SK-N-SH treated with all-trans-retinoic acid at 6 μM for 48 hours (cell line): ENCODE measurements around the gene CMTM3.

Experiments used
- ATAC-seq: fragments of 200-7000 bp; cut with Tn5 transposase; 3 replicates; pipeline ENCODE4 v1.9.1; 2020; ENCODE audit warnings: mild to moderate bottlenecking, moderate library complexity
- ARNTL ChIP-seq: fragments of 450-650 bp; formaldehyde crosslinking; IDR thresholded peaks from 2 replicates; pipeline ENCODE4 v1.5.0; 2020; ENCODE audit warnings: low read depth, mild to moderate bottlenecking, moderate library complexity, borderline replicate concordance
- CREB5 ChIP-seq: fragments of 250-450 bp; sonication (Bioruptor Pico); IDR thresholded peaks from 2 replicates; pipeline ENCODE4 v1.5.1; 2020; ENCODE audit warnings: low read depth, mild to moderate bottlenecking, moderate library complexity
- CSDC2 ChIP-seq: fragments of 250-450 bp; sonication (Bioruptor Pico); IDR thresholded peaks from 2 replicates; pipeline ENCODE4 v1.5.0; 2020; ENCODE audit warnings: mild to moderate bottlenecking, moderate library complexity
- CSRNP3 ChIP-seq: fragments of 250-450 bp; sonication (Bioruptor Pico); IDR thresholded peaks from 2 replicates; pipeline ENCODE4 v1.5.1; 2021; ENCODE audit warnings: mild to moderate bottlenecking, moderate library complexity
- ESRRG ChIP-seq: fragments of 250-450 bp; sonication (Bioruptor Pico); IDR thresholded peaks from 2 replicates; pipeline ENCODE4 v1.6.1; 2021; ENCODE audit warnings: mild to moderate bottlenecking
- GLIS3 ChIP-seq: fragments of 250-450 bp; sonication (Bioruptor Pico); IDR thresholded peaks from 2 replicates; pipeline ENCODE4 v1.5.0; 2020; ENCODE audit warnings: mild to moderate bottlenecking, moderate library complexity
- ISL1 ChIP-seq: fragments of 250-450 bp; sonication (Bioruptor Pico); IDR thresholded peaks from 2 replicates; pipeline ENCODE4 v2.1.2; 2022; ENCODE audit warnings: mild to moderate bottlenecking, moderate library complexity
- OSR1 ChIP-seq: fragments of 250-450 bp; sonication (Bioruptor Pico); IDR thresholded peaks from 2 replicates; pipeline ENCODE4 v1.8.0; 2022; ENCODE audit warnings: moderate library complexity, mild to moderate bottlenecking, inconsistent platforms
- PATZ1 ChIP-seq: fragments of 250-450 bp; sonication (Bioruptor Pico); IDR thresholded peaks from 2 replicates; pipeline ENCODE4 v1.8.0; 2020; ENCODE audit warnings: mild to moderate bottlenecking, moderate library complexity, borderline replicate concordance
- PPARA ChIP-seq: fragments of 250-450 bp; sonication (Bioruptor Pico); IDR thresholded peaks from 2 replicates; pipeline ENCODE4 v1.5.0; 2020; ENCODE audit warnings: mild to moderate bottlenecking, borderline replicate concordance
- RARB ChIP-seq: fragments of 250-450 bp; sonication (Bioruptor Pico); IDR thresholded peaks from 2 replicates; pipeline ENCODE4 v1.8.0; 2021; ENCODE audit warnings: mild to moderate bottlenecking, moderate library complexity
- TOX ChIP-seq: fragments of 250-450 bp; sonication (Bioruptor Pico); IDR thresholded peaks from 2 replicates; pipeline ENCODE4 v1.8.0; 2021; ENCODE audit warnings: mild to moderate bottlenecking, moderate library complexity, borderline replicate concordance
- ZC3H10 ChIP-seq: fragments of 250-450 bp; sonication (Bioruptor Pico); IDR thresholded peaks from 2 replicates; pipeline ENCODE4 v1.5.1; 2021; ENCODE audit warnings: mild to moderate bottlenecking, moderate library complexity
- ZFP30 ChIP-seq: fragments of 450-650 bp; formaldehyde crosslinking; IDR thresholded peaks from 2 replicates; pipeline ENCODE4 v1.5.0; 2022; ENCODE audit warnings: mild to moderate bottlenecking, moderate library complexity
- ZNF565 ChIP-seq: fragments of 450-650 bp; formaldehyde crosslinking; conservative IDR thresholded peaks from 2 replicates; pipeline ENCODE4 v1.5.0; 2020; ENCODE audit warnings: low read depth, mild to moderate bottlenecking, moderate library complexity
- ZNF70 ChIP-seq: fragments of 450-650 bp; formaldehyde crosslinking; IDR thresholded peaks from 2 replicates; pipeline ENCODE4 v1.5.0; 2020; ENCODE audit warnings: mild to moderate bottlenecking, moderate library complexity
- ZNF8 ChIP-seq: fragments of 450-650 bp; formaldehyde crosslinking; IDR thresholded peaks from 2 replicates; pipeline ENCODE4 v1.5.0; 2020; ENCODE audit warnings: mild to moderate bottlenecking, moderate library complexity

CMTM3 gene

GRCh38 chr16:66639091-66639885 is 34.8 kb downstream of the CMTM3 start:
- TF ChIP-seq ISL1 (CRISPR knock-in tag) (no peak), CSRNP3 (CRISPR knock-in tag) (no peak), ZNF70 (no peak), ZNF8 (CRISPR knock-in tag) (no peak), ARNTL (CRISPR knock-in tag) (no peak), RARB (CRISPR knock-in tag) (no peak), PPARA (CRISPR knock-in tag) (no peak)
- no peak for ATAC-seq

- no peak for ATAC-seq
Measured at GRCh38 chr16:66640724-66641314, 36.3 kb downstream of the CMTM3 start.

GRCh38 chr16:66641387-66641786 is 36.9 kb downstream of the CMTM3 start:
- ATAC-seq, result no peak
- TF ChIP-seq CSRNP3 (CRISPR knock-in tag), result no peak

More at GRCh38 chr16:66640724-66641314, 36.3 kb downstream of the CMTM3 start:
- TF ChIP-seq ZFP30 (no peak), PPARA (CRISPR knock-in tag) (no peak), OSR1 (CRISPR knock-in tag) (no peak), ZNF70 (no peak), ZNF565 (CRISPR knock-in tag) (no peak), CSDC2 (CRISPR knock-in tag) (no peak), ESRRG (no peak), ARNTL (CRISPR knock-in tag) (no peak), PATZ1 (CRISPR knock-in tag) (no peak), RARB (CRISPR knock-in tag) (no peak), ZC3H10 (CRISPR knock-in tag) (no peak), GLIS3 (CRISPR knock-in tag) (no peak)

- no peak for TF ChIP-seq CREB5 (CRISPR knock-in tag)
- TF ChIP-seq ESRRG, result no peak
- TF ChIP-seq TOX (CRISPR knock-in tag), result no peak
- TF ChIP-seq PATZ1 (CRISPR knock-in tag), result no peak
- TF ChIP-seq CSRNP3 (CRISPR knock-in tag), result no peak
- ATAC-seq, result no peak
Measured at GRCh38 chr16:66647866-66648265, 43.4 kb downstream of the CMTM3 start.
